Ecto neural progenitor cell (in vitro differentiated cells): ENCODE results near the gene KIF26B.

ENCODE experiments used
- DNase-seq: peaks from one replicate; pipeline ENCODE4 v3.0.0-alpha.2; 2018; ENCODE audit warnings: low spot score

The KIF26B gene

GRCh38 chr1:245512181-245512888 is 357.6 kb downstream of the KIF26B start:
- DNase-seq: no peak

DNA sequence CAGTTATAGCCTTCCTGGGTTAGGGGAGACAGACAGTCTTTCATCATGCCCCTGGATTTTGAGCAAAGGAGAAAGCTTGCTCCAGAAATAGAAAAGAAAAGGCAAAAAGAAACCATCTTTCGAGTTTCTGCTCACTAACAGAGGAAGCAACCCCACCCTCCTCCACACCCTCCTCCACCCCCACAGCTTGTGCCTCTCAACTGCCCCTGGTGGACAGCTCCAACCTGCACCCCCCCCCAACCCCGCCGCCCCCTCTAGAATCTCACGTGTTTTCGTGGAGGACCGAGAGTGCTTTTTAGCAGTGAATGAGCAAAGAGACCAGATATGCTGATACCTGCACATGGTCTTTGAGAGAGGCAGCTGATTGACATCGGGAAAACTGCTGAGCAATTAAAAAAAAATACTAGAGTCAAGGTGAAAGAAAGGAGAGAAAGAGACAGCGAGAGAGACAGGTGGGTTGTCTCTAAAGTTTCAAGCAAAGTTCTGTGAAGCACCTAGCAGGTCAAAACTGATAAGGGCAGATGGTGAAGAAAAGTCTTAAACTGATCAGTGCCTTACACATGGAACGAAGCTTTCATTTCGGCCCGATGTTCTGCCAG is 358.3 kb downstream of the KIF26B start:
- no peak for DNase-seq

GRCh38 chr1:245516284-245516759 is 361.5 kb downstream of the KIF26B start:
- DNase-seq: no peak

DNA sequence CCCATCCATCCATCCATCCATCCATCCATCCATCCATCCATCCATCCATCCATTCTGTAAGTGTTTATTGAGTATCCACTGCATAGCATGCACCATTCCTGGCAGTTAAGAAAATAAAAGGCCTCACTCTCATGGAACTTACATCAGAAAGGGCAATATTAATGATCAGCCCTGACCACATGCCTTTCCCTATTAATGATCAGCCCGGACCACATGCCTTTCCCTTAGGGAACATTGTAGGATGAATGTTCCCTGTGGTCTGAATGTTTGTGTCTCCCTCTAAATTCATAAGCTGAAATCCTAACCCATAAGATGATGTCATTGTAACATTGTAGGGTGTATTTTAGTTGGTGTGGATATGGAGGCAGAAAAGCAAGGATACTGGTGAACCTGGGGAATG is 365.8 kb downstream of the KIF26B start:
- DNase-seq: no peak

- DNase-seq: no peak
Observed at GRCh38 chr1:245526141-245526540, 371.4 kb downstream of the KIF26B start.

- DNase-seq: no peak
Observed at GRCh38 chr1:245528258-245528635, 373.5 kb downstream of the KIF26B start.

- DNase-seq: no peak
Observed at GRCh38 chr1:245530937-245531336, 376.2 kb downstream of the KIF26B start.

- DNase-seq: no peak
Observed at GRCh38 chr1:245537992-245538391, 383.2 kb downstream of the KIF26B start.

DNA sequence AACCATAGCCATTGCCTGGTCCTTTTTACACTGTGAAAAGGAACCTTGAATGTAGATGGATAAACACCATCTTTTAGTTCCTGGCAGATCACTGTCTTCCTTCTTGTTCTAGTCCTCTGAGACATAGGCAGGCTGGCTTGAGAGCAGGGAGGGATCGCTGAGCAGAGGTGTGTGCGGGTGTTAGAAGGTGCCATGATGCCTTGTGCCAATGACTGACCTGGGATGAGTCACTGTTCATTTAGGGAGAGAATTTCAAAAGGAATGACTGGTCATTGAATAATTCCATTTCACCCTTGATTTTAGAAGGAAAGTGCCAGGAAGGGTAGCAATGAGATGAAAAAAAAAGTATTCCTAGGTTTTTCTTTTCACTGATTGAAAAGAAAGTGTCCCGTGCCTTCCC is 383.9 kb downstream of the KIF26B start:
- no peak for DNase-seq

GRCh38 chr1:245541369-245541768 is 386.6 kb downstream of the KIF26B start:
- DNase-seq: no peak

DNA sequence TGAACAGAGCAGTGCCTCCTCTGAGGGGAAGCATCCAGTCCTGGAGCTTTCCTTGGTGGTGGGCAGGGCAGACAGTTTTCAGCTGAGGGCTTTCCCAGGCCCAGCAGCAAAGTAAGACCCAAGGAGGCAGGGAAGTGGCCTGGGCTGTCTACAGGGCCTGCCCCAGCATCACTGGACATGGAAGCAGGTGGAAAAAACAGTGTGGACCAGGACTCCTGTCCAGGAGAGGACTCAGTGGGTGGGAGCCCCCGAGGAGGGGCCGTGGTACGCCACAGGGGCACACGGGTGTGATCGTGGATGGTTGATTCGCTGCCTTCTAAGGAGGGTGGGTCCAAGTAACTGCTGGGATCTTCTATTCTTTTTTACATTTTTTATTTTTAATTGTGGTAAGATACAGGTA is 387.6 kb downstream of the KIF26B start:
- DNase-seq: no peak

GRCh38 chr1:245544236-245544635 is 389.5 kb downstream of the KIF26B start:
- DNase-seq: no peak

- DNase-seq: no peak
Observed at GRCh38 chr1:245546875-245547274, 392.1 kb downstream of the KIF26B start.

DNA sequence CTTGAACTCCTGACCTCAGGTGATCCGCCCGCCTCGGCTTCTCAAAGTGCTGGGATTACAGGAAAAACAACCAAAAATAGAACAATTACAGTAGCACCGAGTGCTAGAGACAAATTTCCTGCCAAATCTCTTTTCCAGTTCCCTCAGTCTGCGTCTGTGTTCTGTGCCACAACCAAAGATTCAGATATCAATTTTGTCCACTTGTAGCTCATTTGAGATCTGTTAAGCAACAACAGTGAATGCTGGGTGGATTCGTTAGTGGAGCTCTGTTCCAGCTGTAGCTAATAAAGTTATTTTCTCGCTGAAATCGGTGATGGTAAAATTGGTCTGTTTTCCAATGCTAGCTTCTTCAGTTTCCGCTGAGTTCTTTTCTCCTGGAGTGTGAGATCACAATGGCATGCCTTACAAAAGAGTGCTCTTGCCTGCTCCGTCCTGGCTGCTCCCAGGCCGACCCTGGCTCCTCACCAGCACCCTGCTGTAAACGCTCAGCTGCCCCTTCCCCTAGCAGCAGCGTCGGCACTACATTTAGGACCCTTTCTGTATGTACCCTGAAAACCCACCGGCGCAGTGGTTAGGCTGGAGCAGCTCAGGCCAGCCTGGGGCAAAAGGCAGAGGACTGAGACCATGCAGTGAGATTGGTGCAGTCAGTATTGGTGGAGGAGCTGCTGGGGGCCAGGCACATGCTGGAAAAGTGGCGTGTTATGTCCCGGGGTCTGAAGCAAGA is 395.4 kb downstream of the KIF26B start:
- DNase-seq: no peak

- DNase-seq: no peak
Observed at GRCh38 chr1:245550720-245551043, 395.9 kb downstream of the KIF26B start.

DNA sequence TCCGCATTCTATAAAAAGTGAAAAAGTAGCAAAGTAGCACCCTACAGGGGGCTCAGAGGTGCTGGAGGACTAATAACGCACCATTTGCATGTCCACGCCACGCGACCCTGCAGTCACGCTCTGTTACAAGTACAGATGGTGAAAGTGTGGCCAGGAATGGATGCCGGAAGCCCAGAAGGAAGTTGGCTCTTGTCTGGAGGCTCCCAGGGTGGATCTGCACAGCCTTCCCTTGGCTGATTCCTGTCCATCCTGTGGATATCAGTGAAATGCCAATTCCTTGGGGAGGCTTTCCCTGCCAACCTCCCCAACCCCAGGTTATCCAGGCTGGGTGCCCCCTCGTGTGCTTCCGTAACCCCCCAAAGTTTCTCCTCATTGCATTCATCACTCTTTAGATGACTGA is 396.8 kb downstream of the KIF26B start:
- DNase-seq: no peak

- DNase-seq: no peak
Observed at GRCh38 chr1:245552331-245552730, 397.5 kb downstream of the KIF26B start.

DNA sequence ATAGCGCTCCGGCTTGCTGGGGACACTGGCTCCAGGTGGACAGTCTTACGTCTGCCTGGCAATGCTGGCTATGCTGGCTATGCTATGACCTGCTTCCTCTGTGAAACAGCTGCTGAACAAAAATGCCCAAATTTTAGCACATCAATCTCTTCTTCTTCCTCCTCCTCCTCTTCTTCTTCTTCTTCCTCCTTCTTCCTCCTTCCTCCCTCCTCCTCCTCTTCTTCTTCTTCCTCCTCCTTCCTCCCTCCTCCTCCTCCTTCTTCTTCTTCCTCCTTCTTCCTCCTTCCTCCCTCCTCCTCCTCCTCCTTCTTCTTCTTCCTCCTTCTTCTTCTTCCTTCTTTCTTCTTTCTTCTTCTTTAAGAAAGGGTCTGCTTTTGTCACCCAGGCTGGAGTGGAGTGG is 401.3 kb downstream of the KIF26B start:
- no peak for DNase-seq

DNA sequence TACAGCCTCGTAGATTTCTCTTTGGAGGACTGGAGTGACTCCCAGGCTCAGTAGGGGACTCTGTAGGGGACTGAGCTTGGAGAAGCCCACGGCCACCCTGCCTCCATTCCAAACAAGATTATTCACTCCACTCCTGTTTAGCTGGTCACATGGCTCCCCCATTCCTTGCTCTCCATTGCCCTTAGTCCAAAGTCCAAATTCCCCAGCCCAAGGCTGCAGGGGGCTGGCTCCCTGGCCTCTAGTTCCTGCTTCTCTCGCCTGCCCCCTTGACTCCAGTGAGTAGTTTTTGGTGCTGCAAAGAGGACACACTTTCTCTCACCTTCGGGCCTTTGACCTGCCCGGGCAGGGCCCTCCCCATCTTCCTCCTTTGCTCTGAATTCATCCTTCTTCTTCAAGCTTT is 403.3 kb downstream of the KIF26B start:
- DNase-seq: no peak

- no peak for DNase-seq
Observed at GRCh38 chr1:245560316-245560859, 405.6 kb downstream of the KIF26B start.

GRCh38 chr1:245561665-245562234 is 407.0 kb downstream of the KIF26B start:
- DNase-seq: no peak

GRCh38 chr1:245566134-245566533 is 411.3 kb downstream of the KIF26B start:
- no peak for DNase-seq

DNA sequence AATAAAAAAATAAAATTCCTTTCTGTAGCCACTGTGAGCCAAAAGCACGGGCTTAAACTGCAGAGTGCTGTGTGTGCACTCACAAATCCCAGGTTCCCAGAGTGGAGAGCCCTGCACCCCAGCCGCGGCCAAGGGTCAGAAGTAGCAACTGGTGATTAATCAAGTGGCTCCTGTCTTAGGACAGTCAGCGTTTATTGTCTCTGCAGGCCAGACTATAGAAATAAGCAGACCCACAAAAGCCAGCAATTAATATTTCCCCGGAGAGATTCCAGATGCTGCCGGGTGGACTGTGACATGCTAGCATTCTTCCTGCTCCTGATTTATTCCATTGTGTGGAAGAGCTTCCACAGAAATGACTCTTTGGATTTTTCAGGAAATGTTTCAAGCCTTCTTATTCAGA is 412.2 kb downstream of the KIF26B start:
- DNase-seq: no peak
